CMK (cell line): ENCODE measurements around the gene LIN9.
A peak's percentile ranks its signal among the peaks of the same experiment; 100 is the strongest.
"Not testable (repeated sequence)": the region's sequence is repeated elsewhere in the genome, so short reads cannot be mapped to it uniquely, and the experiment has no call there.

ENCODE experiments used
- DNase-seq: peaks from one replicate; pipeline ENCODE4 v3.0.0-alpha.2; 2010; ENCODE audit warnings: low read depth

LIN9 gene

GRCh38 chr1:226272233-226272902, 36.6 kb downstream of the LIN9 start:
- DNase-seq, result not testable (repeated sequence)

DNA sequence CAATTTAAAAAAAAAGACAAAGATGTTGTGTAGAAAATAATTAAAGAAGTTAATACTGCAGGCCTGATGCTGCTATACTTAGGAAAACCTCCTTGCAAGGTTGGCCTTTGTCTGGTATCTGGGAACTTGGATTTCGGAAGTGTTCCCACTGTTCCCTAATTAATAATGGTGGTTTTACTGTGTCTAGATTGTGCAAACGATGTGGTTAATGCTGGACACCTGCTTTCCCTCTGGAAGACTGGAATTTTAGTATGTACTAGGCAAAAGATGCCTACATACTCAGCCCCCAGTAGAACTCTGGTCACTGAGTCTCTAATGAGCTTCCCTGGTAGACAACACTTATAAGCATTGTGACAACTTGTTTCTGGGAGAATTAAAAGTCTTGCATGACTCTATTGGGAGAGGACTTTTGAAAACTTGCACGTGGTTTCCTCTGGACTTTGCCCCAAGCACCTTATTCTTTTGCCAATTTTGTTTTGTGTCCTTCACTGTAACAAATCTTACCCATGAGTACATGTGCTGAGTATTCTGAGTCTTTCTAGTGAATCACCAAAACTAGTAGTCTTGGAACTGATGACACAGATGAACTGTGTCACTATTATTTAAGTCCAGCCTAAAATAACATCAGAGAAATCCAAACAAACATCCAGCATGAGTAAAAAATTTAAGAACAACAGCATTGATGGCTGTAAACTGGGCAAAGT, 40.4 kb downstream of the LIN9 start:
- DNase-seq, result no peak

- no peak for DNase-seq
These were observed 47.1 kb downstream of the LIN9 start for GRCh38 chr1:226261818-226262217.

GRCh38 chr1:226255380-226255779, 53.6 kb downstream of the LIN9 start:
- no peak for DNase-seq

GRCh38 chr1:226253933-226254332, 55.0 kb downstream of the LIN9 start:
- no peak for DNase-seq

DNA sequence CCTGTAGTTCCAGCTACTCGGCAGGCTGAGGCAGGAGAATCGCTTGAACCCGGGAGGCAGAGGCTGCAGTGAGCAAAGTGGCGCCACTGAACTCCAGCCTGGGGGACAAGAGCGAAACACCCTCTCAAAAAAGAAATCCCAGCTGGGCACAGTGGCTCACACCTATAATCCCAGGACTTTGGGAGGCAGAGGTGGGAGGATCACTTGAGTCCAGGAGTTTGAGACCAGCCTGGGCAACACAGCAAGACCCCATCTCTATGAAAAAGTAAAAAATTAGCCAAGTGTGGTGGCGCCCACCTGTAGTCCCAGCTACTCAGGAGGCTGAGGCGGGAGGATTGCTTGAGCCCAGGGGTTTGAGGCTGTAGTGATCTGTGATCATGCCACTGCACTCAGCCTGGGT, 56.1 kb downstream of the LIN9 start:
- DNase-seq, result not testable (repeated sequence)

DNA sequence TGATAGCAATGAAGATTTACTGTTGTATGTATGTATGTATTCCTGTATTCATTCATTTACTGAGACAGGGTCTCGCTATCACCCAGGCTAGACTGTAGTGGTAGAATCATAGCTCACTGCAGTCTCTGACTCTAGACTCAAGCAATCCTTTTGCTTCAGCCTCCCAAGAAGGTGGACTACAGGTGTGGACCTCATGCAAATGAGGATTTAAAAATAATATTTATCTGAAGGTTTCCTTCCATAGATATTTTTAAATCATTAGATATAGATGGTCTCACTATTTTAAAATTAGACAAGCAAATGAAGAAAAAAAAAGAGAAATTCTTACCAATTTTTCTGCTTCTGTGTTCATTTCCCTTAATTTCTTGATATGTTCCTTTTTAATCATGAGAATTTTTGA, 58.5 kb downstream of the LIN9 start:
- DNase-seq, result no peak

GRCh38 chr1:226248796-226249195, 60.2 kb downstream of the LIN9 start:
- no peak for DNase-seq

DNA sequence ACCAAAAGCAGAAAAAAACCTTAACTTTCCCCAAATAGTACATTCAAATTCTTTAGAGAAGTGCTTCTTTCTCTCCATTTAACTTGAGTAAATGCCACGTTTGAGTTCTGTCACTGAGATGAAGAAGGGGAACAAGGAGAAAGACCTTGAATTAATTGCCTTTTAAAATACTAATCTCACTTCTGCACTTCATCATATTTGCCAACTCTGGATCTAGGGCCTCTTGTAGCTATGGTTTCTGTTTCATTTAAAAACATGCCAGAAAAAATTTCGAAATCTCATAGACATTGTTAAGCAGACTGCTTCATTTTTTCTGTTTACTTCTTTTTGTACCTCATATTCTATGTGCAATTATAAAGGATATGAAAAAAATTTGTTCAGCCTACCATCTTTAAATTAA, 60.9 kb downstream of the LIN9 start:
- no peak for DNase-seq

DNA sequence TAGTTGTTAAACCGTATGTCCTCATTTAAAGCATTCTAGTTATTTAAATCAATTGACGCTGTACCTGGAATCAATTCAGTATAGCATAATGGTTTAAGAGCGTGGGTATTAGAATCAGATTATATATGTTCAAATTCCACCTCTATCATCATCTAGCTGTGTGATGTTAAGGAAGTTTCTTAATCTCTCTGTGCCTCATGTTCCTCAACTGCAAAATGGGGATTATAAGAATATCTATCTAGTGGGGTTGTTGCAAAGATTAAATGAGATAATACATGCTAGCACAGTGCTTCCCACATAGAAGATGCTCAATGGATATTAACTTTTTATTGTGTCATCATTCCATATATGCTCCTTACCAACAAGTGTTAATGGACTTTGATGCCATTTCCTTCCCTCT, 69.5 kb downstream of the LIN9 start:
- no peak for DNase-seq

- DNase-seq, result no peak
These were observed 72.1 kb downstream of the LIN9 start for GRCh38 chr1:226236826-226237225.

GRCh38 chr1:226233806-226234205, 75.2 kb downstream of the LIN9 start:
- peak; percentile 30 for DNase-seq

DNA sequence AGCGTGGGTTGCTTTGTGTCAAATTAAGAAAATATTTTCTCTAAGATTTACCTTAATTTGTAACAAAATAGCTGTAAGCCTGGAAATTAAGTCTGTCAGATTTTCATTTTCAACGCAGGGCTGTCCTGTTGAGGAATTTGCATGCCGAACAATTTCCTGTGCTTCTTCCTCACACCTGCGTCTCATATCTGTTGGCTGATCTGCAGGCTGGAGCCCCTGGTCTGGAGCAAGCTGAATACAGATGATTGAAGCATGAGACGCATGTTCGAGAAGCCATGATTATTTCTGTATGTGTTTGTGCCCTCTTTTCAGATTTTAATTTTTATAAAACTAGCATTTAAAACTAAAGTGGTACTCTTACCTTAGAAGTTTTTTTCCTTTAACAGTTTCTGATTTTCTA, 75.7 kb downstream of the LIN9 start:
- no peak for DNase-seq

- no peak for DNase-seq
These were observed 82.4 kb downstream of the LIN9 start for GRCh38 chr1:226226601-226227000.

DNA sequence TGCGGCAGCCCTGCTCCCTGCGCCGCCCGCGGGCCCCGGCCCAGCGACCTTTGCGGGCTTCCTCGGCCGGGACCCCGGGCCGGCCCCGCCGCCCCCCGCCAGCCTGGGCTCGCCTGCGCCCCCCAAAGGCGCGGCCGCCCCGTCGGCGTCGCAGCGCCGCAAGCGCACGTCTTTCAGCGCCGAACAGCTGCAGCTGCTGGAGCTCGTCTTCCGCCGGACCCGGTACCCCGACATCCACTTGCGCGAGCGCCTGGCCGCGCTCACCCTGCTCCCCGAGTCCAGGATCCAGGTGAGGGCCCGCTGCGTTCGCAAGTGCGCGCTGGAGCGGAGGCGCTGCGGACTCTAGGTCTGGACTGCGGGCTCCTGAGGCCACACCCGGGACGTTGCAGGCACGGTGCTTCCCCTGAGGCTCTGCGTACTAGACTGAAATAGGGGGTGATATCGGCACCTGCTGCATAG, 85.1 kb downstream of the LIN9 start:
- no peak for DNase-seq

DNA sequence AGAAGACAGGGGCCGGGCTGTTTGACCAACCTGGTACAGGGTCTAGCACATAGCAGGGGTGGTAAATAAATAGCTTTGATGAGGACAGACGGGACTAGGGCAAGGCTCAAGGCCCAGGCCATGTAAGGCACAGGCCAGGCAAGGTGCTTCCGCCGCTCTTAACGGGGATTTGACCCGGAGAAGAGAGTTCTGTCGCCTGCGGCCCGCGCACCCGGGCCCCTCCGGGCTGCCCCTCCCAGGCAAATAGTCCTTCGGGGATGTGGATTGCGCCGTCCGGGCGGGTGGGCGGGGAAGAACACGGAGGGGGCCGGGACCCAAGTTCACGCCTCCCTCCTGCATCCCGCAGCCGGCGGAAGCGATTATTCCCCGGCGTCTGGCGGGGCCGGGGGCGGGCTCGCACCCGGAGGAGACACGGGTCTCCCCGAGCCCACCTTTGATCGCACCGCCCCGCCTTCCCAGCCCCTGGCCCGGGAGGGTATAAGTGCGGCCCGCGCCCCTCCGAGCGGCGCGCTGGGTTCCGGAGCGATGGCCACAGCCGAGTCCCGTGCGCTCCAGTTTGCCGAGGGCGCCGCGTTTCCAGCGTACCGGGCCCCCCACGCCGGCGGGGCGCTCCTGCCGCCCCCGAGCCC, 85.7 kb downstream of the LIN9 start, which contains the start of gene MIXL1:
TSS of gene MIXL1 (plus strand) at position 508 of the 629 bp plus-strand sequence. CDS start at position 526, 18 bp downstream.
- no peak for DNase-seq

GRCh38 chr1:226222686-226223085, 86.3 kb downstream of the LIN9 start:
- no peak for DNase-seq

DNA sequence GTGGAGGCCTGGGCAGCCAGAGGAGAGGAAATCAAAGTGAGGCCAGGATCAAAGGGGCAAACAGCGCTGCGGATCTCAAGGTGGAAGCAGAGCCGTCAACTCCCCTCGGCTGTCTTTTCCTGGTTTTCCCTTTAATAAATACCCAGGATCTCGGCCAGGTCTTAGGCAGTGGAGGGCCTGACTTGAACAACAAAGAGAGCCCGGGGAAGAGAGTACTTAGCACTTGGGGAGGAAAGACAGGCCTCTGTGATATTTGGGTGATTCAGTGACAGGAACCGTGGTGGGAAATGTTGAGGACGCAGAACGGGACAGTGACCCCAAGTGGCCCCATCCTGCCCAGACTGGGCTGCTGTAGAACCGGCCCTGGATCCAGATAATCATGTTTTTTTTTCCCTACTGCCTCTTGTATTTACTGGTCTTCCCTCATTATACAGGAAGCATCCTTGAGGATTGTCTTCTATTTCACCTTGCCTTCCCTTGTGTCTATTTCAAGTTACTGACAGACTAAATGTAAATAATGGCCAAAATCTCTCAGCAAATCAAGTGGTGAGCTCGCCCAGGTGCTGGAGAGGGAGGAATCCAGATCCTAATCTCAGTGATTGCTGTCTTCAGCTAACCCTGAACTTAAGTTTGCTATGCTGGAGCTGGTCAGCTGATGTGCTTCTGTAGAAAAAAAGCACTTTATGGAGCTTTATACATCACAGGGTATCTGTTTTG, 88.3 kb downstream of the LIN9 start:
- DNase-seq, result no peak

GRCh38 chr1:226217273-226217672, 91.7 kb downstream of the LIN9 start:
- DNase-seq, result no peak

GRCh38 chr1:226216056-226216455, 92.9 kb downstream of the LIN9 start:
- no peak for DNase-seq

GRCh38 chr1:226215239-226215638, 93.7 kb downstream of the LIN9 start:
- DNase-seq, result no peak

DNA sequence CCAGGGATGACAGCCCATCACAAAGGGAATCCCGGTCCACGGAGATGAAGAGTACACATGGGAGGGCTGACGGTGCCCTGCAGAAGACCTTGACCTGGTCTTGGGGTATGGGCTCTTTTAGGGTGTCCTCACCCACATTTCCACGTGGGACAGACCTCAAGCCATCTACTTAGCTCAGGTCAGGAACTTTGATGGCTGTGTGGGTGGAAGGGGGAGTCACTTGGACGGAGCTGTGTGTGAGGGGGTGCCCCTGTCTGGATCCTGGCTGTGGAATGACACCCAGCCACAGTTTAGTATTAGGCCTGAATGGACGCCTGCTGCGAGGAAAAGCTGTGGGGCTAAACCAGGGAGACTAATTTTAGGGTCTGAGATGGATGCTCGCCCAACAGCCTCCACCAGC, 96.4 kb downstream of the LIN9 start:
- no peak for DNase-seq
